ENCODE results near the gene CDC42SE2. TPM values are rescaled to one million over a fixed set of nuclear protein-coding genes. Genes with fewer than 3 reads are reported as not detected.

CDC42SE2 gene
- total RNA-seq, 2 experiments from 2014 or later, result 54.2 to 66.8 TPM

- H3K9me3 ChIP-seq (ENCODE audit: low read length), result no peaks in the 10 kb centered on the region
- CTCF ChIA-PET (ENCODE audit: unreplicated experiment), result no interaction called here
- BruUV-seq (replicated peaks), result no TSS peak
- H3K4me1 ChIP-seq (ENCODE audit: insufficient read depth, low read length, poor library complexity, severe bottlenecking), result peaks cover 84% of the 10 kb centered on the region
- peak overlapping the region; percentile 21; the same call in 1 of the 2 replicates for H3K4me2 ChIP-seq (ENCODE audit: low read length)
- no peak overlapping the region for H2AFZ ChIP-seq (ENCODE audit: low read length)
- no peaks in the 10 kb centered on the region for H4K20me1 ChIP-seq (ENCODE audit: insufficient read depth, low read length)
- TF ChIP-seq CTCF (conservative IDR thresholded peaks at IDR 0.05; ENCODE audit: low read length) (no peak), EZH2phosphoT487 (IDR thresholded peaks at IDR 0.05; ENCODE audit: borderline replicate concordance, low read depth, low read length) (no peak)
- peaks cover 21% of the 10 kb centered on the region for H3K36me3 ChIP-seq (ENCODE audit: insufficient read depth, low read length)
- intact Hi-C loops (cut with micrococcal nuclease; ENCODE audit: unreplicated experiment), result loop anchor here (5.0 kb wide), 1 partner anchor 1055 kb away; no protein-coding TSS in a partner anchor
- no peak overlapping the region for H3K4me3 ChIP-seq (ENCODE audit: low read depth, low read length, poor library complexity, severe bottlenecking)
- peaks cover 94% of the 10 kb centered on the region for H3K79me2 ChIP-seq (ENCODE audit: insufficient read depth, low read depth, low read length)
- H3K27ac ChIP-seq (ENCODE audit: low read depth, low read length, poor library complexity, severe bottlenecking), result peak overlapping the region; percentile 87
- H3K9me2 ChIP-seq (ENCODE audit: insufficient read depth, low read length), result no peaks in the 10 kb centered on the region
- POLR2A ChIA-PET, result interaction anchor here (0.6 to 3.6 kb wide), 5 partner anchors 107 to 718 kb away, joined by 3 to 18 read pairs (median 3); no protein-coding TSS in a partner anchor
- no peak for DNase-seq (ENCODE audit: low spot score)
Measured at GRCh38 chr5:131377346-131377745, 113.5 kb downstream of the CDC42SE2 start.

- Histone ChIP-seq H4K20me1 (ENCODE audit: insufficient read depth, low read length) (no peaks in the 10 kb centered on the region), H3K36me3 (ENCODE audit: insufficient read depth, low read length) (peaks cover 21% of the 10 kb centered on the region), H3K4me2 (ENCODE audit: low read length) (peak overlapping the region; percentile 21; the same call in 1 of the 2 replicates), H3K27ac (ENCODE audit: low read depth, low read length, poor library complexity, severe bottlenecking) (peak overlapping the region; percentile 87), H3K9me2 (ENCODE audit: insufficient read depth, low read length) (no peaks in the 10 kb centered on the region), H3K9me3 (ENCODE audit: low read length) (no peaks in the 10 kb centered on the region), H2AFZ (ENCODE audit: low read length) (no peak overlapping the region), H3K79me2 (ENCODE audit: insufficient read depth, low read depth, low read length) (peaks cover 93% of the 10 kb centered on the region), H3K4me1 (ENCODE audit: insufficient read depth, low read length, poor library complexity, severe bottlenecking) (peaks cover 85% of the 10 kb centered on the region), H3K4me3 (ENCODE audit: low read depth, low read length, poor library complexity, severe bottlenecking) (no peak overlapping the region)
- ChIA-PET POLR2A (interaction anchor here (0.6 to 3.6 kb wide), 6 partner anchors 102 to 717 kb away, joined by 3 to 18 read pairs (median 3); no protein-coding TSS in a partner anchor), CTCF (ENCODE audit: unreplicated experiment) (no interaction called here)
- no peak for TF ChIP-seq EZH2phosphoT487 (IDR thresholded peaks at IDR 0.05; ENCODE audit: borderline replicate concordance, low read depth, low read length)
- no peak for TF ChIP-seq CTCF (conservative IDR thresholded peaks at IDR 0.05; ENCODE audit: low read length)
- intact Hi-C loops (cut with micrococcal nuclease; ENCODE audit: unreplicated experiment), result loop anchor here (5.0 kb wide), 1 partner anchor 1056 kb away; no protein-coding TSS in a partner anchor
- DNase-seq (ENCODE audit: low spot score), result no peak
- BruUV-seq (replicated peaks), result no TSS peak
Measured at GRCh38 chr5:131377785-131378325, 114.0 kb downstream of the CDC42SE2 start.
